Progenitor cell of endocrine pancreas (in vitro differentiated cells): ENCODE measurements around the gene FASN. TPM values are rescaled to one million over a fixed set of nuclear protein-coding genes. Genes with fewer than 3 reads are reported as not detected.
A peak's percentile ranks its signal among the peaks of the same experiment; 100 is the strongest.

Source experiments
- DNase-seq: peaks from one replicate; pipeline ENCODE4 v3.0.0; 2021; ENCODE audit warnings: low spot score; ENCODE audit not compliant: unreplicated experiment
- H3K27ac Mint-ChIP-seq: 2 replicates; pipeline ENCODE4 v1.8.0; 2021; ENCODE audit warnings: mild to moderate bottlenecking, moderate library complexity, mixed read lengths
- H3K27me3 Mint-ChIP-seq: 2 replicates; pipeline ENCODE4 v1.8.0; 2021; ENCODE audit warnings: mixed read lengths
- H3K36me3 Mint-ChIP-seq: 2 replicates; pipeline ENCODE4 v1.8.0; 2022; ENCODE audit warnings: mixed read lengths; ENCODE audit not compliant: insufficient read depth
- H3K4me1 Mint-ChIP-seq: 2 replicates; pipeline ENCODE4 v1.8.0; 2021; ENCODE audit warnings: low read depth, mixed read lengths
- H3K4me3 Mint-ChIP-seq: 2 replicates; pipeline ENCODE4 v1.8.0; 2021; ENCODE audit warnings: low read depth, mild to moderate bottlenecking, moderate library complexity, mixed read lengths
- H3K9me3 Mint-ChIP-seq: 2 replicates; pipeline ENCODE4 v1.8.0; 2021; ENCODE audit warnings: low read depth, mixed read lengths
- total RNA-seq: library from RNA; stranded (reverse); gene quantifications from 2 replicates; pipeline ENCODE4 v1.2.1, GENCODE V29; 2021
- TF ChIP-seq, protein P1 (sequence below): fragments of 200-600 bp; sonication (generic); IDR thresholded peaks from one replicate; pipeline ENCODE4 v1.5.0; 2021; ENCODE audit warnings: antibody characterized with exemption, mild to moderate bottlenecking; ENCODE audit not compliant: unreplicated experiment

The FASN gene
- total RNA-seq, 1 donor from 2014 or later: 308 TPM

DNA sequence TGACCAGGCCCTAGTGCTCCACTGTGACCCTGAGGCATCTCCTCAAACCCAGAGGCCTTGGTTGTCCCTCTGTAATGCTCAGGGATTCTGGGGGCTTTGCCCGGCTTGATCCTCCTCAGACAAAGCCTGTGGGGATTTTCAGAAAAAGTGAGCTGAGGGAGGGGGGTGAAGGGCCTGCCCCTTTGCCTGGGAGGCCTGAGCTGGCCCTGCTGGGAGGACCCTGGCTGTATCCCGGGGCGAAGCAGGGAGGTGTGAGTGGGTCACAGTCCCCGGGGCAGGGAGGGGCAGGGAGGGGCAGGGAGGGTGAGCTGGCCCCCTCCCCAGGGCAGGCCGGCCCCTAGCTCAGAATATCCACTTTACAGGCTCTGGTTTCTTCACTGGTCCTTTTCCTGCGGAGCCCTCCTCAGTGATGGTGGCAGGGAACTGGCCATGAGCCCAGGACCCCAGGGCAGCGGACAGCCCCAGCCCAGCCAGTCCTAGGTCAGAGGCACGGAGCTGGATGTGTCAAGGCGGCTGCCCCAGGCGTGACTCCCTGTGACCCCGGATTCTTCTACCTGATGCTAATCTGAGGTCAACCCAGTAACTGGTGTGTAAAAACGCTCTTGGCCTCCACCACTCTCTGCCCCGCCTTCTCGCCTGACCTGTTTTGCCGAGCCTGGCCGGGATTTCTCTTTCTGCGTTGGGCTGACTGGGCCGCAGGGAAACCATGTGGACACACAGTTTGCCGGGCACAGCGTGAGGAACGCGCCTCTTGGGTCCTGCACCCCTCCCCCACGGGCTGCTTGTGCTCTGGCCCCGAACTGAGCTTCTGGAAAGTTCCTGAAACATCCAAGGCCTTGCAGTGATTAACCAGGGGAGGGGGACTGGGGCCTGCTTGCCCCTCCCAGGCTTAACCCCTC, 5.8 kb upstream of the FASN start:
- Mint-ChIP-seq H3K27me3 (no peaks in the 10 kb centered on the region), H3K9me3 (no peaks in the 10 kb centered on the region), H3K4me3 (no peak overlapping the region), H3K27ac (peak overlapping the region; percentile 95), H3K4me1 (peaks cover 33% of the 10 kb centered on the region), H3K36me3 (peaks cover 2% of the 10 kb centered on the region)
- TF ChIP-seq, protein P1, sequence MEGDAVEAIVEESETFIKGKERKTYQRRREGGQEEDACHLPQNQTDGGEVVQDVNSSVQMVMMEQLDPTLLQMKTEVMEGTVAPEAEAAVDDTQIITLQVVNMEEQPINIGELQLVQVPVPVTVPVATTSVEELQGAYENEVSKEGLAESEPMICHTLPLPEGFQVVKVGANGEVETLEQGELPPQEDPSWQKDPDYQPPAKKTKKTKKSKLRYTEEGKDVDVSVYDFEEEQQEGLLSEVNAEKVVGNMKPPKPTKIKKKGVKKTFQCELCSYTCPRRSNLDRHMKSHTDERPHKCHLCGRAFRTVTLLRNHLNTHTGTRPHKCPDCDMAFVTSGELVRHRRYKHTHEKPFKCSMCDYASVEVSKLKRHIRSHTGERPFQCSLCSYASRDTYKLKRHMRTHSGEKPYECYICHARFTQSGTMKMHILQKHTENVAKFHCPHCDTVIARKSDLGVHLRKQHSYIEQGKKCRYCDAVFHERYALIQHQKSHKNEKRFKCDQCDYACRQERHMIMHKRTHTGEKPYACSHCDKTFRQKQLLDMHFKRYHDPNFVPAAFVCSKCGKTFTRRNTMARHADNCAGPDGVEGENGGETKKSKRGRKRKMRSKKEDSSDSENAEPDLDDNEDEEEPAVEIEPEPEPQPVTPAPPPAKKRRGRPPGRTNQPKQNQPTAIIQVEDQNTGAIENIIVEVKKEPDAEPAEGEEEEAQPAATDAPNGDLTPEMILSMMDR: no peak
- peak; percentile 43 for DNase-seq

DNA sequence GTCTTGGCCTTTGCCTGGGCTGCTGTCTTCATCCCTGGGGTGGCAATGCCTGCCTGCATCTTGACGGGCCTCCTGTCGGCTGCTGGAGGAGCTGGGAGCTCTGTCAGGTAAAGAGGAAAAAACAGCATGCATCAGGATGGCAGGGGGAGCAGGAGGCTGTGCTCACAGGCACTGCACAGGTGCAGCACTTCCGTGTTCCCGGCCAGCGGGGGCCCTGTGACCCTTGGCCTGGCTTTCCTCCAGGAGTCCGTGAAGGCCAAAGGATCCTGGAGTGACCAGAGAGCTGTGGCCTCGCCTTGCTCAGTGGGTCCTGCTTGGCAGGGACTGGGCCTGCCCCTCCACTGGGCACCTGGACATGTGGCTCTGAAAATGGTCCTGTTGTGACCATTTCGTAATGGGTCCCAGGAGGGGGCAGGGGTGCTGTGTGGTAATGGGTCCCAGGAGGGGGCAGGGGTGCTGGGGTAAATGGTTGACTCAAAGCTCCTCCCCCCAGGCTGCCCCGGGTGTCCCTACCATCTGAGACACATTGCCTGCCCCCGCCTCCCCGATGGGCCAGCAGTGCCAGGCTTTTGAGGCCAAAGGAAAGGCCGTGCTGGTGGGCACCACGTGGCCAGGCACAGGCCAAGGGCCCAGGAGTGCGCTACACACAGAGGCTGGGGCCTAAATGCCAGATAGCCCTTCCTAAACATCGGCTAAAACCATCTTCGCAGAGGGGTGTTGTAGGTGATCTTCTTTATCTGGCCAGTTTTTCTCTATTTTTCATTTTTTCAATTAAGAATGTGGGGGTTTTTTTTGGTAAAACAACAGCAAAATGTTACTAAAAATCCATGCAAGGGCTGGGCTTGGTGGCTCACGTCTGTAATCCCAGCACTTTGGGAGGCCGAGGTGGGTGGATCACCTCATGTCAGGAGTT, 4.0 kb upstream of the FASN start:
- TF ChIP-seq, protein P1: no peak

DNA sequence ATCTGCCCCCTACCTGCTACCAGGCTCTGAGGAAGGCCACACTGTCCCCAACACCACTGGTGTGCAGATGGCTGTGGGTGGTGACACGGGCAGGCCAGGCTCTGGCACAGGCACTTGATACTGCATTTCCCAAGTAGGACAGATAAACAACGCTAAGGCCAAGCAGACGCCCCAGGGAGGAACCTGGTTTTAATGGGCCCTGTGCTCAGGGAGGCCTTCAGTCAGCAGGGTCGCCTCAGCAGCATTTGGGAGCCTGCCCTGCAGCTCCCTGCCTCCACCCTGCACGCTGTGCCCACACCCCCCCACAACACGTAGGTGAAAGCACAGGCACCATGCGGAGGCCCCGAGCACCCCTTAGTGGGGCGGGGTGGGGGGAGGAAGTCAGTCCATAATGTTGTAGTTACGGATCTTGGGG, 3.3 kb upstream of the FASN start:
- no peaks in the 10 kb centered on the region for H3K9me3 Mint-ChIP-seq
- H3K27me3 Mint-ChIP-seq: no peaks in the 10 kb centered on the region
- peaks cover 2% of the 10 kb centered on the region for H3K36me3 Mint-ChIP-seq
- H3K4me3 Mint-ChIP-seq: no peak overlapping the region
- TF ChIP-seq, protein P1: no peak
- no peak for DNase-seq
- peak overlapping the region; percentile 69 for H3K27ac Mint-ChIP-seq
- peaks cover 25% of the 10 kb centered on the region for H3K4me1 Mint-ChIP-seq

More for the DNA sequence above, 4.0 kb upstream of the FASN start:
- Mint-ChIP-seq H3K9me3 (no peaks in the 10 kb centered on the region), H3K4me3 (peak overlapping the region; percentile 38), H3K4me1 (peaks cover 29% of the 10 kb centered on the region), H3K27ac (no peak overlapping the region), H3K36me3 (peaks cover 2% of the 10 kb centered on the region), H3K27me3 (no peaks in the 10 kb centered on the region)
- DNase-seq: no peak

DNA sequence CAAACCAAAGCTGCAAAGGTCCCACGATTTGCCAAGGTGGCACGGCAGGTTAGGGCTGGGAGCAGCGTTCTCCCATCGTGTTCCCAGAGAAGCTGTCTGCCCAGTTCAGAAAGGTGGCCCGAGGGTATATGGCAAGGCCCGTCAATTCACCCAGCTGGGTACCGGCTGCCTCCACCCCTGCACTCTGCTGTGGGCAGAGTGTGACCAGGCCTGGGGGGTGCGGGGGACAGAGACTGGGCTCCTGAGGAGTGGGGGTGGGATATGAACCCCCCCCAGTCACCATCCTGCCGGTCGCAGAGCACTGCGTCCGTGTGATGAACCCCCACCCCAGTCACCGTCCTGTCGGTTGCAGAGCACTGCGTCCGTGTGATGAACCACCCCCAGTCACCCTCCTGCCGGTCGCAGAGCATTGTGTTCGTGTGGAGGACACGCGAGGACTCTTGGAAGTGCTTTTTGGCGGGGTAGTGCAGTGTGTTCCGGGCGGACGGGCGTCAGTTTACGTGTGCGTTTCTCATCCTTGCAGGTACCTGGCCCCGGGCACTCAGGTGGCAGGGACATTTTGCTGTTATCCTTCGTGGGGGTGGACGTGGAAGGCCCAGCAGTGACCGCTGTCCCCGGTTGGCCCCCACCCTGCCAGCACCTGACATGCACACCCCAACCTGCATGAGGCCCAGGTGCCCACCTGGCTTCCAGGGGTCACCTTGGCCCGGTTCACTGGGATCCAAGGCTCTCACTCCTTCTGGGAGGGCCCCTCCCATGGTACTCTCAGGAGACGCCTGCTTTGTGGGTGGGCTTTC, 2.7 kb upstream of the FASN start:
- Mint-ChIP-seq H3K4me1 (peaks cover 22% of the 10 kb centered on the region), H3K36me3 (peaks cover 2% of the 10 kb centered on the region), H3K27ac (peak overlapping the region; percentile 69), H3K27me3 (no peaks in the 10 kb centered on the region), H3K9me3 (no peaks in the 10 kb centered on the region), H3K4me3 (no peak overlapping the region)
- TF ChIP-seq, protein P1: no peak
- no peak for DNase-seq
